ENCODE data around the gene LIMS1.
A peak's percentile ranks its signal among the peaks of the same experiment; 100 is the strongest.

Gene LIMS1

GRCh38 chr2:108620656-108621055 lies 86.4 kb downstream of the LIMS1 start:
- Histone ChIP-seq H3K4me1 (ENCODE audit: insufficient read depth, low read length) (peaks cover 26% of the 10 kb centered on the region), H3K9ac (ENCODE audit: low read depth, low read length) (peak overlapping the region; percentile 45; the same call in 1 of the 2 replicates), H3K9me3 (ENCODE audit: control insufficient read depth, insufficient read depth, low read length) (no peaks in the 10 kb centered on the region), H3K36me3 (ENCODE audit: insufficient read depth, low read length) (no peaks in the 10 kb centered on the region)

- H3K36me3 ChIP-seq (ENCODE audit: insufficient read depth, low read length): no peaks in the 10 kb centered on the region
- H3K9me3 ChIP-seq (ENCODE audit: control insufficient read depth, insufficient read depth, low read length): no peaks in the 10 kb centered on the region
- peaks cover 30% of the 10 kb centered on the region for H3K4me1 ChIP-seq (ENCODE audit: insufficient read depth, low read length)
- H3K9ac ChIP-seq (ENCODE audit: low read depth, low read length): peak overlapping the region; percentile 45; the same call in 1 of the 2 replicates
These were observed 86.9 kb downstream of the LIMS1 start for GRCh38 chr2:108621087-108621559.

- no peaks in the 10 kb centered on the region for H3K36me3 ChIP-seq (ENCODE audit: insufficient read depth, low read length)
- no peaks in the 10 kb centered on the region for H3K9me3 ChIP-seq (ENCODE audit: control insufficient read depth, insufficient read depth, low read length)
- peaks cover 30% of the 10 kb centered on the region for H3K4me1 ChIP-seq (ENCODE audit: insufficient read depth, low read length)
- H3K9ac ChIP-seq (ENCODE audit: low read depth, low read length): peak overlapping the region; percentile 45
These were observed 87.7 kb downstream of the LIMS1 start for GRCh38 chr2:108621687-108622681.

GRCh38 chr2:108623616-108624015 lies 89.3 kb downstream of the LIMS1 start:
- Histone ChIP-seq H3K36me3 (ENCODE audit: insufficient read depth, low read length) (no peaks in the 10 kb centered on the region), H3K9me3 (ENCODE audit: control insufficient read depth, insufficient read depth, low read length) (no peaks in the 10 kb centered on the region), H3K4me1 (ENCODE audit: insufficient read depth, low read length) (peaks cover 33% of the 10 kb centered on the region), H3K9ac (ENCODE audit: low read depth, low read length) (no peak overlapping the region)

GRCh38 chr2:108625186-108625827 lies 91.0 kb downstream of the LIMS1 start:
- peaks cover 27% of the 10 kb centered on the region for H3K4me1 ChIP-seq (ENCODE audit: insufficient read depth, low read length)
- H3K36me3 ChIP-seq (ENCODE audit: insufficient read depth, low read length): no peaks in the 10 kb centered on the region
- no peak overlapping the region for H3K9ac ChIP-seq (ENCODE audit: low read depth, low read length)
- no peaks in the 10 kb centered on the region for H3K9me3 ChIP-seq (ENCODE audit: control insufficient read depth, insufficient read depth, low read length)

GRCh38 chr2:108625828-108626195 lies 91.5 kb downstream of the LIMS1 start:
- Histone ChIP-seq H3K9ac (ENCODE audit: low read depth, low read length) (no peak overlapping the region), H3K36me3 (ENCODE audit: insufficient read depth, low read length) (no peaks in the 10 kb centered on the region), H3K9me3 (ENCODE audit: control insufficient read depth, insufficient read depth, low read length) (no peaks in the 10 kb centered on the region), H3K4me1 (ENCODE audit: insufficient read depth, low read length) (peaks cover 22% of the 10 kb centered on the region)

GRCh38 chr2:108626995-108627394 lies 92.7 kb downstream of the LIMS1 start:
- H3K9me3 ChIP-seq (ENCODE audit: control insufficient read depth, insufficient read depth, low read length): no peaks in the 10 kb centered on the region
- no peaks in the 10 kb centered on the region for H3K36me3 ChIP-seq (ENCODE audit: insufficient read depth, low read length)
- H3K9ac ChIP-seq (ENCODE audit: low read depth, low read length): no peak overlapping the region
- H3K4me1 ChIP-seq (ENCODE audit: insufficient read depth, low read length): peaks cover 19% of the 10 kb centered on the region; the same call in 1 of the 2 replicates

- Histone ChIP-seq H3K9me3 (ENCODE audit: control insufficient read depth, insufficient read depth, low read length) (no peaks in the 10 kb centered on the region), H3K4me1 (ENCODE audit: insufficient read depth, low read length) (0 out of 2 replicates have a peak, but pooled peaks cover 12% of the 10 kb centered on the region), H3K9ac (ENCODE audit: low read depth, low read length) (no peak overlapping the region), H3K36me3 (ENCODE audit: insufficient read depth, low read length) (no peaks in the 10 kb centered on the region)
These were observed 93.8 kb downstream of the LIMS1 start for GRCh38 chr2:108627911-108628567.

- Histone ChIP-seq H3K9ac (ENCODE audit: low read depth, low read length) (no peak overlapping the region), H3K9me3 (ENCODE audit: control insufficient read depth, insufficient read depth, low read length) (no peaks in the 10 kb centered on the region), H3K36me3 (ENCODE audit: insufficient read depth, low read length) (no peaks in the 10 kb centered on the region), H3K4me1 (ENCODE audit: insufficient read depth, low read length) (peaks cover 14% of the 10 kb centered on the region; the same call in 1 of the 2 replicates)
These were observed 94.7 kb downstream of the LIMS1 start for GRCh38 chr2:108628936-108629335.

- H3K4me1 ChIP-seq (ENCODE audit: insufficient read depth, low read length): peaks cover 17% of the 10 kb centered on the region; the same call in 1 of the 2 replicates
- no peaks in the 10 kb centered on the region for H3K36me3 ChIP-seq (ENCODE audit: insufficient read depth, low read length)
- no peak overlapping the region for H3K9ac ChIP-seq (ENCODE audit: low read depth, low read length)
- no peaks in the 10 kb centered on the region for H3K9me3 ChIP-seq (ENCODE audit: control insufficient read depth, insufficient read depth, low read length)
These were observed 95.1 kb downstream of the LIMS1 start for GRCh38 chr2:108629417-108629816.

GRCh38 chr2:108630567-108631405 lies 96.5 kb downstream of the LIMS1 start:
- H3K9ac ChIP-seq (ENCODE audit: low read depth, low read length): no peak overlapping the region
- H3K36me3 ChIP-seq (ENCODE audit: insufficient read depth, low read length): no peaks in the 10 kb centered on the region
- no peaks in the 10 kb centered on the region for H3K9me3 ChIP-seq (ENCODE audit: control insufficient read depth, insufficient read depth, low read length)
- peaks cover 18% of the 10 kb centered on the region for H3K4me1 ChIP-seq (ENCODE audit: insufficient read depth, low read length)

GRCh38 chr2:108632332-108633160 lies 98.3 kb downstream of the LIMS1 start:
- H3K4me1 ChIP-seq (ENCODE audit: insufficient read depth, low read length): peaks cover 29% of the 10 kb centered on the region
- H3K9me3 ChIP-seq (ENCODE audit: control insufficient read depth, insufficient read depth, low read length): no peaks in the 10 kb centered on the region
- no peak overlapping the region for H3K9ac ChIP-seq (ENCODE audit: low read depth, low read length)
- H3K36me3 ChIP-seq (ENCODE audit: insufficient read depth, low read length): no peaks in the 10 kb centered on the region

- no peak overlapping the region for H3K9ac ChIP-seq (ENCODE audit: low read depth, low read length)
- no peaks in the 10 kb centered on the region for H3K9me3 ChIP-seq (ENCODE audit: control insufficient read depth, insufficient read depth, low read length)
- H3K36me3 ChIP-seq (ENCODE audit: insufficient read depth, low read length): no peaks in the 10 kb centered on the region
- peaks cover 26% of the 10 kb centered on the region for H3K4me1 ChIP-seq (ENCODE audit: insufficient read depth, low read length)
These were observed 99.1 kb downstream of the LIMS1 start for GRCh38 chr2:108633409-108633808.

Data from ES-I3 (cell line).